Stimulated activated CD8-positive, alpha-beta memory T cell treated with anti-CD3 and anti-CD28 coated beads, Interleukin-12 subunit alpha, Interleukin-12 subunit beta, amount 100 ng/mL, for 4 hours (primary cell): Measurements from ENCODE around the gene PSMG1.
"Not testable (repeated sequence)": the region's sequence is repeated elsewhere in the genome, so short reads cannot be mapped to it uniquely, and the experiment has no call there.

Source experiments
- DNase-seq: peaks from one replicate; pipeline ENCODE4 v3.0.0-alpha.2; 2020; ENCODE audit warnings: low read depth

Gene PSMG1

DNA sequence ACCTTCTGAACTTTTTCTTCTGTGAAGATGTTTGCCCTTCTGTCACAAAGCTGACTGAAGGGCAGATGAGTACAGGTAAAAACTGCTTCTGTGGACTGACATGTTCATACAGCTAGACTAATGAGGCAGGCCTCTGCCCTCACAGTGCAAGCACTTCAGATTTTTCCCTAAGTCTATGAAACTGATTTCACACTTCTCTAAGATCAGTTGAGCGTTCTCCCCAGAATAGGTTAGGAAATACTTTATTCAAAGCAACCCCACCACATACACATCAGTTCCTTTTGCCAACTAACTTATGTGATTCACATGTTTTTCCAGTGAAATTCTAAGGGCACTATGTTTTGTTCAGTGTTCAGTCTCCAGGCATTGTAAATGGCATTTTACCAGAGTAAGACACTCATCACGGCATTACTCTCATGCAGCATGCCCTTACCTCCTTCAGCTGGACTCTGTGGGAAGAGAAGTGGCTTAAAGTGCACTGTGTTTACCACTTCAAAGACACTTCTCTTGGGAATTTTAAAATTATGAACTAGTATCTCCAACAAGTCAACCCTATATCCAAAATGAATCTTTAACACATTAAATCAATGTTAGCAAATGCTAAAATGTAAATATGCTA lies 5.4 kb upstream of the PSMG1 start:
- no peak for DNase-seq

DNA sequence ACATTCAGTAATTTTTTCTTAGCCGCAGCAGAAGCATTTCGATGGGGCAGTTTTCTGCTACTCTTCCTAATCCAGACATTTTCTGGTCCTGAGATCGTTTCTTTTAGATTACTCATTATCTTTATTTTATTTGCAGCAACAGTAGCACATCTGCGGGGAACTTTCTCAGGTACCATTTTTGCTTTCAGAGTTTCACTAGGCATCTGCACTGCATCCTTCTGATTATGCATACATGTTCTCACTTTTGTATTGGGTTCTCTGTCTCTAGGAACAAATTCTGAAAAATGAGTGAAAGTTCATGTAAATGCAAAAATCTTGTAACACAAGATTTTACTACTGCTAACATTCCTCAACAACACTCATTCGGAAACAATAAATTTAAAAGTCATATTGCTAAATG lies 3.9 kb upstream of the PSMG1 start:
- no peak for DNase-seq

DNA sequence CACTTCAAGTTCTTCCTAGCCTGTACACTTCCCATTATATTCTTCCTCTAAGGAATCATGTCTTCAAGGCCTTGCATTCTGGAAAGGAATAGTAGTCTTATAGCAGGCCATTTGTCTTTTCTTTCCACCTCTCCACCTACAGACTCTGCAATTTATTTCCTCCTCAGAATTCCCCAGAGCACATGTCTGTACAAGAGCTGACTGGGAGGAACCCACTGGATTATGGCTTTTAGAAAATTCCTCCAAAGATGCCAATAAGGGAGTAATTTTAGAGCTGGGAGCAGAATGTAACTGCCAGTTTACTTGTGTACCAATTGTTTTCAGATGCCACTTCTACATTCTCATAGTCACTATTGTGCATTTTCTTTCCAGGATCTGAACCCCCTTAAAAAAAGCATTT lies 3.4 kb upstream of the PSMG1 start:
- DNase-seq: no peak

DNA sequence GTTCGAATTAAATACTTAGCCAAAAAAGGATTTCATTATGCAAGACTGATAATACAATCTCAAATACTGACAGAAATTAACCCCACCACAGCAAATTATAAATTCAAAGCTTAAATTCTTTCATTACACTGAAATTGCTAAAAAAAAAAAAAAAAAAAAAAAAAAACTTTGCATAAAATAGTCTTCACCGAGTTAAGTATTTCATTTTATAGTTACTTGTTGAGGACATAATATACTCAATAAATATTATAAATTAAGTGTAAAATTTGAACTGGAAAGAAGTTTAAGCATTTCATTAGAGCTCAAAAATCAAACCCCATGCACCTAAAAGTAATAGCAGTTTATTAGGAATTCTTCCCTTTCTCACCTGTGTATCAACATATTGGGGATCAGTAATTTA lies 1.9 kb upstream of the PSMG1 start:
- DNase-seq: no peak

DNA sequence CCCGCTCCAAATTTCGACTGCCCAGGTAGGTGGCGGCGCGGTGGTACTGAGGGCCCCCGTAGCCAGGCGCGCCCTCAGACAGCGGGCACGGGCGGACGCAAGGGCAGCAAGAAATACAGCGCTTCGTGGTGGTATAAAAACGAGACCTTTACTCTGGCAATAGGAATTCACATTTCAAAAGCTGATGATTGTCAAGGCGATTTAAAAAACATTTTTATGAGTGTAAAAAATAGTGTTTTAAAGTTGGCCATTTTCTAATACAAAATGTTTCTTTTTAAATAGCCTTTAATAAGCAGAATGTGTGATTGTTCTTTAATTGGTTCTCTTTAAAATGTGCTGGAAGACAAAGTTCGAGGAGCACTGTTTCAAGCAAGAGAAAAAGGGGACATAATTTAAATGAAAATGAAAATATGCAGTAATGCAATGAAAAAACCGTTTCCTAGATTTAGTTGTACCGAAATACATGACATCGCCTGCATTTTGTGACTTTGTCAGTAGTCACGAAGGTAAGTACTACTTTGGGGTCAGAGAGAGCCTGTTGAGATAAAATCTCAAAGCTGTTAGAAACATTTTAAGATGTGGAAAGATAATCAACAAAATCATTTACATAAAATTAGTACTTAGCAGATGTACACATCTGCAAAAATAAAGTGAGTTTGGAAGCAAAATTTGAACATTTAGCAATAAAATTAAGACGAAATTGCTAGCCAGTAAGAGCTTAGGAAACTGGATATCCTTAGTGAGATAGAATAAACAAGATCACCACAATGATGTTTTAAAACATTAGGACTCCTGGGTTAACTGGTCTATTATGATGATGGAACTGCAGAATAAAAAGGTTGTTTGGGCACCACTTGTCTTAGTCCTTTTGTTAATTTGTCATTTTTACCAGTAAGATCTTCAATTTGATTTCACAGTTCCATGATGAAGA lies 1.1 kb upstream of the PSMG1 start:
- DNase-seq: no peak

DNA sequence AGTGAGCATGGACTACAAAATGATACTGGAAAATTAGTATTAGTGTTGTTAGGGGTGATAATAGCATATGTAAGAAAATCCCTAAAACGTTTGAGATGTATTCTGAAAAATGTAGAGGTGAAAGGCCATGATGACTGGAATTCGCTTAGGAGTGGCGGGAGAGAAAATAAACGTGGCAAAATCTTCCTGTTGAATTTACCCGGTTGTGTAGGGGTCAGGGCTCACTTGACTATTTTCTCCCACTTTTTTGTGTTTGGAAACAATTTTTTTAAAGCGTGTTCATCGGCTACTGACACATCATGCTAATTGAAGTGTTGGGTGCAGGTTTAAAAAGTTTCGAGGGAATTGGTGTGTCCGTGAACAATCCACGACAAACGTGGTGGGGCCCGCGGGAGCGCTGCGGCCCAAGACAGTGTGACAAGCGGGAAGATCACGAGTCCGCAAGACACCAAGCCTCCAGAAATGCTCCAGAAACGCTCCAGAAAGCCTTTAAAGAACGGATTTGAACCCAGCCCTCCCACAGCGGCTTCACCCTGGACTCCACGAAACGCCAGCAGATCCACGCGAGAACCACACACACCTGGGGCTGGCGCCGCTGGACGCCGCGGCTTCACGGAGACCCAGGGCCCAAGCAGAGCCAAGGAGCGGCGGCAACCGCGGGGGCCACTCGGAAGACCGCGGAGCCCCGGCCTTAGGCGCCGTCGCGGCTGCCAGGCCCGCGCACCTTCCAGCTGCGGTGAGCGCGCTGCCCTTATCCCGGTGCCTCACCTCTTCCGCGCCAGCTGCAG lies 573 bp downstream of the PSMG1 start:
- DNase-seq: no peak

DNA sequence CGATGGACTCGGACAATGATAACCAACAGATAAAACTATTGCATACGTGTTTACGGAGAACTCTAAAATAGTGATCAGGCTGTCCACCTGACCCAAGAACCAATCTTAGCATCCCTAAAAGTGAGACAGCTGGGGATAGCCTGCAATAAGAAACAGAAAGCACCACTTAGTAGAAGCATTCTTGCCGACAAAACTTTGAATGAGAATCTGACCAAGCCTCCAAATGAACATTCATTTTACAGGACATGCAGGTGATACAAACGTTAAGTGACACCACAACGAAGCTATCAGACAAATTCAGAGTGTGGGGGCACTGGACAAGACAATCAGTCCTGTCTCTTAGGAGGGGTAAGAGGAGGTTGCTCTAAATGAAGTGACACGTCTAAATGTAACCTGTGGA lies 1.2 kb downstream of the PSMG1 start:
- DNase-seq: no peak

DNA sequence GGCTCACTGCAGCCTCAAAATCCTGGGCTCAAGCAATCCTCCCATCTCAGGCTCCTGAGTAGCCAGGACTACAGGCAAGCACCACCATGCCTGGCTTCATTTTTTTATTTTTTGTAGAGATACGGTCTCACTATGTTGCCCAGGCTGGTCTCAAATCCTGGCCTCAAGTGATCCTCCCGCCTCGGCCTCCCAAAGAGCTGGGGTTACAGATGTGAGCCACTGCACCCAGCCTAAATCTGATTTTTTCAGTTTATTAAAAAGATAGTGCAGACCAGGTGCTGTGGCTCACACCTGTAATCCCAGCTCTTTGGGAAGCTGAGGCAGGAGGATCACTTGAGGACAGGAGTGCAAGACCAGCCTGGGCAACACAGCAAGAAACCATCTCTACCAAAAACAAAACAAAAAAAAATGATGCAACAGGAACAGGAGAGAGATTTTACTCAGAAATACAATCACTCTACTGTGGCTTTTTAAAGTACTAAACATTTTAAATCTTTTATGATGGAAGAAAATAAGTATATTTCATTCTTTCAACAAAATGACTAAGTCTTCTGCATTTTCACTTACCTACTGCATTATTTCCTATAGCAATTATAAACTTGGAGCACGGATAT lies 1.9 kb downstream of the PSMG1 start:
- no peak for DNase-seq

DNA sequence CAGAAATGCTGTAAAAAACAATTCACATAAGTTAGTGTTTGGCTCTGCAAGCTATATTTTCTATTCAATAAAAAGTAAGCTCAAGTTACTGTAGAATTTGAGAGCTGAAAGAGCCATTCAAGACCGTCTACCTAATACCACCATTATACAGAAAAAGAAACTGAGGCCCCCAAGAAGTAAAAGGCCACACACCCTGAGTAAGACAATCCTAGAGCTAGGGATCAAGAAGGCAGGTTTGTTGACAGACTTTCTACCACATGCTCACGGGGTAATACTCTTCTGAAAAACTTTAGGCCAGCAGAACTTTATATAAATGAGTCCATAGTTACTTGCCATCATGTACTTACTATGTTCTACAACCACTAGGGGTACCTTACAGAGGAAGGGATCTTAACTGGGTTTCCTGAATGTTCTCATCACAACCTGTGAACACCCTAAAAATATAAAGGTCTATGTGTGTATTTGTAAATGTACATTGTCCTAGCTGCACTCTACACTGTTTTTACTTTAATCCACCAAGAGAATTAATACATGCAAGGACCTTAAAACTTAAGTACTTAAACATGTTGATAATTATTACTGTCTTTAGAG lies 2.7 kb downstream of the PSMG1 start:
- no peak for DNase-seq

DNA sequence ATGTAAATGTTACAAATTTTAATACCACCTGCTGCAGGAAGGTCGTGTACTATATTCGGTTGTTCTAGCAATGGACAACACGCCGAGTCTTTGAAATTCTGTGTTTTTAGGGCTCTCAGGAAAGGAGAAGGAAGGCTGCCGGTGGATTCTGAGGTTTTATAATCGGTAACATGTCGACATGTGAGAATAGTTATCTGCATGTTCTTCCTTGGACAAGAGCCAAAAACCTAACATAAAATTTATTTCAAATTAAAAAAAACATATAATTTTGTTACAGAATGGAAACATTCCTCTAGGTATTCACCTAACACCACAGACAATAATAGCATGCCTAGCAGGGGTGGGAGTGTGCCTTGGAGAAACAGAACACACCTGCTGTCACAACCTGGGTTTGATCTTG lies 4.8 kb downstream of the PSMG1 start:
- DNase-seq: no peak

DNA sequence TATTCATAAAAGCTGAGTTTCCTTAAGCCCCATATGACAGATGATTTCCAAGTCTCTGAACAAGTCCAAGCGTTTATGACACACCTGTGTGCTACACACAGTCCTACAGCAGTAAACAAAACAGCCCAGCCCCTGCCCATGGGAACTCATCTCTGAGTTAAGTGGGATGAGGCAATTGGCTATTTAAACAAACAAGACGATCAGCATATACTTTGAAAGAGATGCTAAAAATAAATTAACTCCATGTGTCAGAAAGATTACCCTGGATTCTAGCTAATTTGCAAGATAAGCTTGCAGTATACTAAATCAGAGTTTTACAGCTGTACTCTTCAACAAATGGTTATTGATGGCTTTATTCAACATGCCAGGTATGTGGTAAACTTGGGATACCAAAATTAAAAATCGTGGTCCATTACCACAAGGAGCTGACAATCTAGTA lies 7.0 kb downstream of the PSMG1 start:
- no peak for DNase-seq

DNA sequence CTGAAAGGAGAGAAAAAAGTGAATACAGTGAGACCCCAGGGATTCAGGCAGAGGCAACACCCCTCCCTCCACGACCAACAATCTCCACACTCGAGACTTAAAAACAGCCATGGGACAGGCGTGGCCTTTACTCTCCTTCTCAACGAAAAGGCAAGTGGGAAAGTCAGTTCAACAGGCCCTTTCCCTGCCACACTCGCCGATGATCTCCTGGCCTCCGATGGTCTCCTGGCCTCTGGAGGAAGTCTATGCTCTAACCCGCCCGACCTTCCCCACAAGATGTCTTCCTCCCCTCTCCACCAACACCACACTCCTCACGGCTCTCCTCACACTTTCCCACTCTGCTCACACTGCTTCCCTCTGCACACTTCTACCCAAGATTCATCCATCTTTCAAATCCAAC lies 7.6 kb downstream of the PSMG1 start:
- DNase-seq: no peak

DNA sequence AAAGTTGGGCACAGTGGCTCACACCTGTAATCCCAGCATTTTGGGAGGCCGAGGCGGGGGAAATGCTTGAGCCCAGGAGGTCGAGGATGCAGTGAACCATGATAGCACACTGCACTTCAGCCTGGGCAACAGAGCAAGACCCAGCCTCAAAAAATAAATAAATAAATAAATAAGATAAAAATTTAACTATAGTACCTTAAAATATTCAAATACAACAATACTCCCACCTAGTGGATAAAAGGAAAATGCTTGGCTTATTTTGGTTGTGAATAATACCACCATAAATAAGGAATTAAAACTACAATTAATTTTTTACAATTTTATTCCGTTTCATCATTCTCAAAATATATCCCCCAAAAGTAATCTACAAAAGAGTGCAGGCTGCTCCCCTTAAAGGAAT lies 8.1 kb downstream of the PSMG1 start:
- DNase-seq: no peak

DNA sequence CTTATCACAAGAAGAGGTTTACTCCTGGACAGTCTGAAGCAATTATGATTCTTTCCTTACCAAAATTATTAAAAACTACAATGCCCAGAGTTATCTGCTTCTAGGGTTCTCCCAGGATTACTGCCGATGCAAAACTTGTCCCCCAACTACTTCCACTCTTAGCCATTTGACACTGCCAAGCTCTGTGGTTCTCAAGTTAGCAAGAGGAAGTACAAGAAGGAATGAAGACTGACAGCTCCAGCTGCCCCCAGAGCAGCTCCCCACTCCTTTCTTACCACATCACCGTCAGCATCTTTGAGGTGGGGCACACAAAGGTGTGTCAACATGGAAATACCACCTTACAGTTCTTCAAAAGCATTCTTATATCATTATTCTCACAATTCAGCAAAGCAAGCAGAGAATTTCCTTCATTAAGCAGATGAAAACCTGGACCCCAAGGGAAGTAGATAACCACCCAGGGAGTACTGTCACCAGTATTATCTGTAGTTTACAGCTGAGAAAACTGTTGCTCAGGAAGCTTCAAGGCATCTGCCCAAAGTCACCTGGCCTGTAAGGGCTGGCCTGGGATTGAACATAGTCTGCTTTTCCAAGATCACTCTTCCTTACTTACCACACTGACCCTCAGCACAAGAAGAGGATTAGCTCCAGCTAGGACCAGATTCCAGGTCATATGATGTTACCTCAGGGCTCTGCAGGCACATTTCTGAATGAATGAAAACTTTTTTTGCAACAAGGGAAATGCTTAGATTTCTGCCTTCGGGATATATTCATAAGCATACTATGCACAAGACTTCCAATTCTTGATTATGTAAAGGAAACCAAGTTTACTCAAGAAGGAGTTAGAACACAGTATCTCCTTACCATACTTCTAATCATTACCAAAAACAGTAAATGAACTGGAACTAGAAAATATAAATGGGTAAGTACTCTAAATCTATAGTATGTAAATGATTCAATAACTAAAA lies 9.3 kb downstream of the PSMG1 start:
- no peak for DNase-seq

DNA sequence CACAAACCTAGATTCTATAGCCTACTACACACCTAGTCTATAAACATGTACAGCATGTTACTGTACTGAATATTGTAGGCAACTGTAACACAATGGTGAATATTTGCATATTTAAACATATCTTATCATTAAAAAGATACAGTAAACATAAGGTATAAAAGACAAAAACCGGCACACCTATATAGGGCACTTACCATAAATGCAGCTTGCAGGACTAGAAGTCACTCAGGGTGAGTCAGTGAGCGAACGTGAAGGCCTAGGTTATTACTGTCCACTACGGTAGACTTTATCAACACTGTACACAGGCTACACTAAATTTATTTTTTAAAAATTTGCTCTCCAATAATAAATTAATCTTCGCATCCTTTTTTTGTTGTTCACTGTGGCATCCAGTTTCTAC lies 13.3 kb downstream of the PSMG1 start:
- no peak for DNase-seq

DNA sequence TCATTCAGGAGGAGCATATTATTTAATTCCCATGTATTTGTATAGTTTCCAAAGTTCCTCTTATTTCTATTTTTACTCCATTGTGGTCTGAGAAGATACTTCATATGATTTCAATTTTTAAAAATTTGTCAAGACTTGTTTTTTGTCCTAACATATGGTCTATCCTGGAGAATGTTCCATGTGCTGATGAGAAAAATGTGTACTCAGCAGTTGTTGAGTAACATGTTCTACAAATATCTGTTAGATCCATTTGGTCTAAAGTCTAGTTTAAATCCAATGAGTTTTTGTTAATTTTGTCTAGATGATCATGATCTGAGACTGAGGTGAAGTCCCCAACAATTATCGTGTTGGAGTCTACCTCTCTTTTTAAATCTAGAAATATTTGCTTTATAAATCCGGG lies 14.5 kb downstream of the PSMG1 start:
- DNase-seq: no peak

DNA sequence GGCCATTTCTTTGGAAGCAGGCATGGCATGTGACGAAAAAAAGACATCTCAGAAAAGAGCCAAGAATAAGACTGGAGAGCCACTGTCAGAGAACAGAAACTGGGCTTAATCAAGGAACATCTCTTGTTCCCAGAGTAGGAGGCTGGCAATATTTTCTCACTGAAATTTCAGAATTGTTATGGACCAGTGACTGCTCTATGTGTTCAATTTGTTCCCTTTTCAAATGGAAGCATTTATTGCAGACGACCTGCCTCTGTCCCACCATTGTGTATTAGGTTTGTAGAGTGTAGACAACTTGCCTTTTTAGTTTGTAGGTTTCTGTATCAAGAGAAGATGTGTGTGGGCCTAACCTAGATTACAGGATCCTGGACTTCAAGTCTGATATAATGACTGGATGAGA lies 18.7 kb downstream of the PSMG1 start:
- DNase-seq: no peak

DNA sequence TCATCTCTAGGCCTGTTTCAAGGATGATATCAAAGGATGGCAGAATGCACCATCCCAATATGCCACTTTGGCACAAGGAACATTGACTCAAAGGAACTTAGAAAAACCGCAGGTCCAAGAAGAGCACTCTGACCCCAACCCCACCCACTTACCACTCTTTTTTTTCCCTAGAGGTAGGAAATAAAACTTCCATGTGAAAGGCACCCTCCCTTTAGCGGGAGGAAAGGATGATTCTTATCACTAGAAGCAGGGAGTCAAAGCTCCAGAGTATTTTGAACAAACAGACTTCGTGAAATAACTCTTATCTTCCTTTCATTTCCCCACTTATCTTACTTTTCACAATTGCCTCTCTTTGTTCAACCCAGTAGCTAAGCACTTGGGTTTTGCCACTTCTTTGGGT lies 22.2 kb downstream of the PSMG1 start:
- no peak for DNase-seq

DNA sequence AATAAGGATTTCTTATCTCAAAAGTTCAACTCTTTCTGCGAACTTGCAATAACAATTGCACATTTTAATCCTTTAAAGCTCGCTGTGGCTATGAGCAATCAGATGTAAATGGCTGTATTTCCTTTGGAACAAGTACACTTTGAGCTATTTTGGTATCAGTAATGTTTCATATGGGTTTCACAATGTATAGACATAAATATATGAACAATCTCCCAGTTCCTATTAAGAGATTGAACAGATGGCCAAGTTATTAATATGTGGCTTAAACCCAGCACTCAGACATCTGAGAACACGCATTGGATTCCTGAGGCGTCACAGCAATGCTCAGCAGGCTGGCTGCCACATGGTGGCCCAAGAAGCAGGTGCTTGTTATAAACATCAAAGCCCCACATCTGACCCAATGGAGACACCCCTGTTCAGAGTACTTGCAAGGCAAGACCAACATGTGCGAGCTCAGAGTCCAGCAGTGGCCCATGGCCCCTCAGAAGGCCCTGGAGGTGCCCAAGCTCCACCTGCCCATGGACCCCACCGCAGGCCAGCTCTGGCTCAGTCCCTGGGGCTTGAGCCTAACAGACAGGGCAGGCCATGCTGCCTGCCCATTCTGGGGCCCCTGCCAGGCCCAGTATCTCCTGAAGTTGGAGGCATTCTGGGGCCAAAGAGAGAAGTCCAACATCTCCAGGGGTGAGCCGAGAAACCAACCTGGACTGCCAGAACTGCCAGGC lies 23.7 kb downstream of the PSMG1 start:
- no peak for DNase-seq

DNA sequence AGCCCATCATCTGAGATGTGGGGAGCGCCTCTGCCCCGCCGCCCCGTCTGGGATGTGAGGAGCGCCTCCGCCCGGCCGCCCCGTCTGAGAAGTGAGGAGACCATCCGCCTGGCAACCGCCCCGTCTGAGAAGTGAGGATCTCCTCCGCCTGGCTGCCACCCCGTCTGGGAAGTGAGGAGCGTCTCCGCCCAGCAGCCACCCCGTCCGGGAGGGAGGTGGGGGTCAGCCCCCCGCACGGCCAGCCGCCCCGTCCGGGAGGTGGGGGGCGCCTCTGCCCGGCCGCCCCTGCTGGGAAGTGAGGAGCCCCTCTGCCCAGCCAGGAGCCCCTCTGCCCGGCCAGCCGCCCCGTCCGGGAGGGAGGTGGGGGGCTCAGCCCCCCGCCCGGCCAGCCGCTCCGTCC lies 26.0 kb downstream of the PSMG1 start:
- DNase-seq: not testable (repeated sequence)
